NCI-H446 treated with DMSO at 0.1 percent for 48 hours (cell line): Measurements from ENCODE around the gene TBX4.

Experiments used
- DNase-seq: peaks from one replicate; lab custom pipeline; 2025; lab: John Stamatoyannopoulos, UW

Gene TBX4

DNA sequence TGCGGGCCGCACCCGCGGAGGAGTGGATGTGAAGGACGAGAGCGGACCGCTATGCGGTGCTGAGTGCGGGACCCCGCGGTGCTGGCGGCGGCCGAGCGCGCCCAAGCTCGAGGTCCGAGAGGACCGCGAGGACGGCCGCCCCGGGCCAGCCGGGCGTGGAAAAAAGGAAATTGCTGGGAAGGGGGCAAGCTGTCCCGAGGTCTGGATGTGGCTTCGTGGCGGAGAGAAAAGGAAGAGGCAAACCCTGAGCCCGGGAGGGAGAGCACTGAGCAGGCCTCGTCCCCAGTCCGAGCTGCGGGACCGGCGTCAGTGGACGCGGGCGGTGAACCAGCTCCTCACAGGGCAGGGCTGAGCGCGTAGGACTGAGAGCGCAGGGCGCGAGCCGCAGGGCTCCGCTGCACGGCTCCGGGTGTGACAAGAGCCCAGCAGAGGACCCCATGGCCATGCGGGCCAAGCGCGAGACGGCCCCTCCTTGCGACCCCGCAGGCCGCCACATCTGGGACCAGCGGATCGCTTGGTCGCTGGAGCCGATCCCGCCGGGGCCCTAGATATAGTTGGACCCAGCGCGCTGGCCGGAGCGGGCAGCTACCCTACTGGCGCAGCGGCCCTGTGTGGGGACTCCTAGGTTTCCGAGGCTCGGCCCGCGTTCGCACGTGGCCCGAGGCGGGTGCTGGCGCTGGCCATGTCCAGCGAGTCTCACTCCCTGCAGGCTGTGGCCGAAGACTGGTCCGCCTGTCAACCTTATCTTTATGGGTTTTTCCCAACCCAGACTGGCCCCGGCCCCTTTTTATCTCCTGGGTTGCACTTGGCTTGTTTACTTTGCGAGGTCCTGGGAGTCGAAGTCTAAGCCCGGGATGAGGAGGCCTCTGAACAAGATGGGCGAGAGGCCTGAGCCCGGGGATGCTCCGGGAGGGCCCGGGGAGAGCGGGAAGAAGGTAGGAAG is 2.4 kb downstream of the TBX4 start:
- DNase-seq = no peak

DNA sequence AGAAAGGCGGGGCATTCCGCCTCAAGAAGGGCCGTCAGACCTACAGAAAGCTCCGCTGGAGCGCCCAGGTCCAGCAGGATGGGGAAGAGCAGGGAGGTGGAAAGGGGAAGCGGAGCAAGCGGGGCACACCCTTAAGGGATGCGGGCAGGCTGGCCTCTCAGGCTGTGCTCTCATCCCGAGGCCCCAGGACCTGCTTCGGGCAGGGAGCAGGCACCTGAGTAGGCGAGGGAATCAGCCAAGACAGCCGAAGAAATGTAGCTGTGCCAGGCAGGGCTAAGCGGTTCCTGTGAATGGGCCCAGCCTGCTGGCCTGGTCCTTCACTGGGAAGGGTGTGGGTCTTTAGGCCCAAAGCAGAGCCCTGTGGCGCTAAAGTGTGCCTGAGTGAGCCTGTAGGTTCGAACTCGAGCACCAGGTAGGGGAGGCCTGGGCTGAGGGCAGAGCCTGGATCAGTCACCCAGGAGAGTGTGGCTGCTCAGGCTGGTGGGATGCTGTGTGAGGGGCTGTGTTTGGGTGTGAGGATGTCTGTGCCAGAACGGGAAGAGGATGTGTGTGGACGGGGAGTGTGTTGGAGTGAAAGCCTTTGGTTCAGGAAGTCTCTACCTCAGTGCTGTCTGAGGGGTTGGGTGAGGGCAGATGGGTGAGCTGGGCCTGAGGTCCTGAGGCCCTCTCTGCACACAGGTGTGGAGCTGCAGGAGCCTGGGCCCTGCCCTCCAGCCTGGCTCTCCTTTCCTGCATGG is 3.3 kb downstream of the TBX4 start:
- no peak for DNase-seq

DNA sequence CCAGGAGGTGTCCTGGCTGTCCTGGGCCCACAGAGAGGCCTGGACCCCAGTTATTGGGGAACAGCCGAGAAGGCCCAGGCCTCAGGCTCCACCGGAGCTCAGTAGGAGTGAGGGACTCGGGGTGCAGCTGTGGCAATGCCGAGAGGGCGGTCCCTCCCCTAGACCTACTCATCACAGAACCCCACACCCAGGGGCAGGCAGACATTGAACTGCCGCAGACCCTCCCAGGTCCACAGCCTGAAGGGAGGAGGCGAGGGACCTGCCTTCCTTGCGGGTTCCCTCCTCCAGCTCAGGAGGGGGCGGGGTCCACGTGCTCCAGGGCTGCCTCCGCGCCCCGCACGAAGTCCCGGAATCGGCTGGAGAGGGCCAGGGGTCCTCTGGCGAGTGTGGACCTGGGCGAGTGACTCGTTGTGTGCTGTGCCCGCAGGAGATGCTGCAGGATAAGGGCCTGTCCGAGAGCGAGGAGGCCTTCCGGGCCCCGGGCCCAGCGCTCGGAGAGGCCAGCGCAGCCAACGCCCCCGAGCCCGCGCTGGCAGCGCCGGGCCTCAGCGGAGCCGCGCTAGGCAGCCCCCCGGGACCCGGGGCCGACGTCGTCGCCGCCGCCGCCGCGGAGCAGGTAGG is 3.9 kb downstream of the TBX4 start:
- DNase-seq = no peak

DNA sequence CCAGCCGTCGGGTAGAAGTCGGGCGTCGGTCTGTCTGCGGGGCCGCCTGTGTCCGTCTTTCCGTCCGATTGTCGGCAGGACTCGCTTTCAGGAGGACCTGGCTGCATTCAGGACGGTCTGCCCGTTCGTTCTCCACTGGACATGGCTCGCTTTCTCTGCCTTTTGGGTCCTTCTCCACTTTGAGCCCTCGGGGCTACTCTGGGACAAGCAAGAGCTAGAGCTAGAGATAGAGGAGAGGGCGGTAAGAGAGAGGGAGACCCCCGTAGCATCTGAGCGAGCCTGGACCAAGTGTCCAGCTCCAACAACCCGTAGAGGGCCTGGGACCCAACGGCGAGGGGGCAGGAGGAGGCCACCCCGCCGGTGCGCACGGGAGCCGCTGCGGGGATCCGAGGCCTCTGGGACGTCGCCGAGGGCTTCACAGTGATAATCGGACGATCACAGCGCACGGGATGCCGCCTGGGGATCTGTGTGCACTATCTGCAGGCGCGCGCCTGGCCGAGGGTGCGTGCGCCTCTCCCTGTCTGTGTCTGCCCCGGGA is 4.5 kb downstream of the TBX4 start:
- DNase-seq = no peak

DNA sequence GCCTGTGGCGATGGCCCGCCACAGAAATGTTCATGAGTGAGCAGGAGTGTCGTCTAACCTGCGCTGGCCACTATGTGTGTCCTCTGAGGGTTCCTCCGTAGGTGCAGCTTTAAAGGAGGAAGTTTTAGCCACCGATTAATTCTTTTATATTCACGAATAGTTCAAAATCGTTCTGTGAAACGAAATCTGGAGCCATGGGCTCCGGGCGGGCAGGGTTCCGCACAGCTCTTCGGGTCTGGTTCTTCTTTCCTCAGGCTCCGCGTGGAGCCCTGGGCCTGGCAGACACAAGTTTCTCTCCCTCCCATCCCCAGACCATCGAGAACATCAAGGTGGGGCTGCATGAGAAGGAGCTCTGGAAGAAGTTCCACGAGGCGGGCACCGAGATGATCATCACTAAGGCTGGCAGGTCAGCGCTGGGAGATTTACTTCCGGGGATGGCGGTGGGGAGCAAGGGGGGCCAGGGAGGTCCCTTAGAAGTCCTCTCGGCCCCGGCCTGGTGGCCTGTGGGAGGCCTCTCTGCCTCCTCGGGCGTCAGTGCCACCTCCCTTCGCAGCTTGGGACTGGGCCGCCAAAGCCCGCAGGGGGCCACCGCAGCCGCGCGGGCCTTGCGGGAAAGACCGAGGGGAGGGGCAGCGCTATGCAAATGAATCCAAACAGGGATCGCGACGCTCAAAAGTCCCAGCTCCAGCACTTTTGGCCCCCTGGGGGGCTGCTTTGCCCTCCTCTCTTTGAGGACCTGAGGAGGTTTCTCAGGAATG is 5.2 kb downstream of the TBX4 start:
- DNase-seq = no peak

DNA sequence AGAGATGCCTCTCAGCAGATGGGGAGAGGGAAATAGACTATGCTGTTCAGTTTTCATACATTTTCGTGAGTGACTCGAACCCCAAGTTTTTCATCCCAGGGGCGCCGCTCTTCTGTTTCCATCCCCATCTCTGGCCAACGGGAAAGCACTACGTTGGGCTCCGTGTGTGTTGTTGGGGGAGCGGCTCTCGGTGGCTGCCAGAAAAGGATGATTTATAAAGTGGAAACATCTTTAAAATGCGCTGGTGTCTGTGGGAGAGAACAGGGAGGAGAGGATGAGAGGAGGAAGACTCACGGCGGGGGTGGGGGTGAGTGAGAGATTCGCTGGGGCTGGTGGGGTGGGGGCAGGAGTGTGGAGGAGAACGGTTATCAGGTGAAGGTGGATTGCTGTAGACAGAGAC is 5.8 kb downstream of the TBX4 start:
- no peak for DNase-seq

DNA sequence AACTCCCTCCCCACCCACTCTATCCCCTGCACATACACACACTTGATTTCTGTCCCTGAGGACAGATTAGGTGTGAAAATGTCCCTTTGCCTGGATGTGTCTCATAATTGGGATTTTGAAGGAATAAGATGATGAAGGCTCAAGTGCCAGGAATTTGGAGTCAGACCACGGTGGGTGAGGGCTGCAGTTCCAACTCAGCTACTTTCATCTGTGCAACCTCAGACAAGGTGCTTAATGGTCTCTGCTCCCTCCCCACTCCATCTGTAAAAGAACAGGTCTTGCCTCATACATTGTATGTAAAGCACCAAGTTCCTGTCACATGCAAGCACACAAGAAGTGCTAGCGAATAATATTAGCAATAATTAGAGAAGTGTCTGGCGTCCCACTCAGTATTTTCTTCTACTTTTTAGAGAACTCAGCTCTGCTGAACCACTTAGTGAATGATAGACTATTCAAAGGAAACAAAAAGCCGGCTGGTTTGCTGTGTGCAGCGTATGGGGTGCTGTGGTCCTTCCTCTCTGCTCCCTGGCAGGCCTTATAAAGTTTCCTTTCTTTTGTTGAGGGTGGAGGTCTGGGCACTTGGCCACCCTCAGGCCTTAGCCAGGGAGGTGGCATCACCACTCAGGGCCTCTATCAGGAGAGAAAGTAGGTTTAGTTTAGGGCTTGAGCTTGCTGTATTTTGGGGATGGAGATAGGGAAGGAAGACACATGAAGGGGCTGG is 6.4 kb downstream of the TBX4 start:
- DNase-seq = no peak

DNA sequence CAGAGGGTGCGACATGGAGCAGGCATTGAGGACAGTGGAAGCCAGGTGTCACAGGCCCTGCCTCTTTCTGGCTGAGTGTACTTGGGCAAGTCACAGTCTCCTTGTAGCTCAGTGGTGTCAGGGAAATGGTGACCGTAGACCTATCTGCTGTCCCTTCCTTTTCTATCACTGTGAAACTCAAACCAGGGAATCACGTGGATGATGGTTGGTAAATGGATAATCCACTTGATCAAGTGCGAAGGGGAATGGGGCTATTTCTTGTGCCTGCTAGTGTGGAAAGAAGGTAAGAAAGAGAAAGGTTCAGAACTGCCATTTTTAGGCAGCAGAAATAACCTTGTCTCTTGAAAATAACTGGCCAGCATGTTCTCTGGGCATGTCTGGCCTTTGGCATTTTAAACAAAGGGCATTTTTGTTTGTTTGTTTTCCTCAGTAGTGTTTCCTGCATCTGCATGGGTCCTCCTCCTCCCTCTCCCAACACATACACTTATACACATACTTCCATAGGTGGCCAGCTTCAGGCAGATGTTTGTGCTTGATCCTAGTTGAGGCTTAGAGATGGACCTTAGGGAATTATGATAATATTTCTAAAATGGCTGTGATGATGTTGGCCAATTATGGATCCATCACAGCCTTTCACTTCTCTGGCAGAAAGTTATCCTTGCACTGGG is 7.1 kb downstream of the TBX4 start:
- no peak for DNase-seq

DNA sequence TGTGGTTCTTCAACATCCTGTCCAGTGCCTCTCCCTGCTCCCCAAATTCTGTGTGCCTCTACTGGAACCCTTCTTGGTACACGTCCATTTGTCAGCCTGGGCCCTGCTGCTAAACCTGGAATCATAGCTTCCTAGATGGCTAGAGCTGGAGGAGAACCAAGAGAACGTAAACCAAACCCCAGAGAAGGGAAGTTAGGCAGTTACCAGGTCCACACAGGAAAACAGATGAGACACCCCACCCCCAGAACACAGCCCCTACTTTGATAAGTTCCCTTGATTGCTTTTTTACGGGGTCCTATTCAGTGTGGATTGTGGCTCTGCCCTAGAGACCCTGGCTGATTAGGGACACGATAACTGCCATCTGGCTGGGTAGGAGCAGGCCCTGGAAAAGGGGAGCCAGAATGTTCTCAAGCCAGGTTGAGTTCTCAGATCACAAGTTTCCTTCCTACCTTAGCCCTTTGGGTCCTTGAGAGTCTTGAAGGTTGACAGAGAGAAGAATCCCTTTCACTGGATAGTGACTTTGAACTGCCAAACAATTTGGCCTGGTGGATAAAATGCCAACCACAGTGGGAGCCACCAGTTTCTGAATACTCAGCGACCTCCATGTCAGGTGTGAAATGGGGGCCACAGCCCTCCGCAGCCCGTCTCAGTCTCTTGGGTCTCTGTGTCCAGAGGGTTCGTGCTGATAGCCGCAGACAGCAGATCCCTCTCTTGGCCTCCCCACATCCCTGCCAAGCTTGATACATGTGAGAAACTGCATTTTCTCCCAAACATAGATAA is 7.9 kb downstream of the TBX4 start:
- DNase-seq = no peak

DNA sequence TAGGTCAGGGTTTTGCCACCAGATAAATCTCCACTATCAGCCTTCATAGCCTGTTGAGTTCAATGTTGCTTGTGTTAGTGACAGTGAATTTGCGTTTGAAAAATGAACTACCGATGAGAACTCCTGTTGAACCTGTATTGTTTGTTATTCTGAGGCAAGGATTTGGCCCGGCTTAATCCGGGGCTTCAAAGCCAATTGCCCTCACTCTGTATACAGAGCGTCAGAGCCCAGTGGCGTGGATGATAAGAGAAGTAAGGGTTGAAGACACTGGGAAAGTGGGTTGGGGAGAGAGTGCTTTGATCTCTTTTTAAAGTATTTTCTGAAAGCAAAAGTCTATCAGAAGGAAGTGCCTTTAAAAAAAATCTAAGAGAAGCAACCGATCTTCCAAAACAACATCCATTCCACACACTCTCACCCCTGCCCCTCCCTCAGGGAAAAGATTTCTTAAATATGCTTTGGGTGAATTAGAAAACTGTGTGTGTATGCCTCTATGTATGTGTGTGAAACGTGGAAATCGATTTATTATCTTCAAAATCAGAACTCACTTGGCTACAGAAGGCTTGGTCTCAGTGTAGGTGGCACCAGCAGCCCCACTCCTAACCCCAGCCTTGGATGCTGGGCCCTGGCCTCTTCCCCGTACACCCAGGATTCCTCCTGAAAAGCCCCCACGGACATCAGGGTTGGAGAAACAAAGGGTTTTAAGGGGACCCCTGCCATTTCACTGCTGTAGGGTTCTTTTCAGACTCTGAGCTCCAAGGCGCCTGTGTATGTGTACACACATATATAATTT is 8.8 kb downstream of the TBX4 start:
- no peak for DNase-seq

DNA sequence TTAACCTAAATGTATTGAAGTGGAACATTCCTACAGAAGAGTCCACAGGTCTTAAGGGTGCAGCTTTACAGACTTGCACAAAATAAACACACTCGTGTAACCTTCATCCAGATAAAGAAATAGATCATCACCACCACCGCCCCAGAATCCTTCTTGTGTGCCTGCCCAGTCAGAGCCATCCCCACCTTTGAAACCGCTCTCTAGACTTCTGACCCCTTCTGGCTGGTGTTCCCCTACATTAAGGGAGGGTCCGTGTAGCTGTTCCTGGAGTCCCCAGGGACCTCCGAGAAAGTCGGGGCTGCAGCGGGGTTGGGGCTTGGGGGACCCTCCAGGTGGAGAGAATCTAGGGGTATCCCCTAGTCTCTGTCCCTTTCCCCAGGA is 9.4 kb downstream of the TBX4 start:
- DNase-seq = no peak

DNA sequence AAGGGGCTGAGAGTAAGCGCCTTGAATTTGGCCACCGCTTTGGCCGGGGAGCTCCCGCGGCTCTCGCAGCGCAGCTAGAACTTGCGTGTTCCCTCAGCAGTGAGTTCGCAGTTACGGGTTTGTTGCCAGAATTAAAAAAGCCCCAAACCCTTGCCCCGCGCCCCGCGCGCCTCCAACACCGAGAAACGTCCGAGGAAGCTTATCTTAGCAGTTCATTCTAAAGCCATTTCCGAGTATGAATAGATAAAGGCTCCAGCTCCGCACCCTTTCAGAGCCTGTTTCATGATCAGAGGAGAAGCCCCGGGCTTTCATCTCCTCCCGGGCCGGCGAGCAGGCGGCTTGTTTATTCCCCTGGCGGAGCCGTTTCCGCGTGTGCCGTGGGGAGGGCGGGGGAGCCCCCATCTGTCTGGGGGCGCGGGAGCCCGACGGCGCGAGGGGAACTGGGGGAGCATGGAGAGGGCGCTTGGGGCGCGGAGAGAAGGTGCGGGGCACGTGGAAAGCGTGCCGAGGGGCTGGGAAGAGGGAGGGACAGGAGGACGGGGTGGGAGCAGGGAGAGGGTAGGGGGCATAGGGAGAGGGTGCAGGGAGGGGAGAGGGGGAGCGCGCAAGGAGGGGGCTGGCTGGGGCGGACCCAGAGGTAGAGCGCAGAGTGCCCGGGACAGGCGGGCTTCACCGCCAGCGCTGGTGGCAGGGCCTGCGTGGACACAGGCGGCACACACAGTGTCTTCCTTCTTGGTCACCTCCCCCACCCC is 9.9 kb downstream of the TBX4 start:
- DNase-seq = no peak

DNA sequence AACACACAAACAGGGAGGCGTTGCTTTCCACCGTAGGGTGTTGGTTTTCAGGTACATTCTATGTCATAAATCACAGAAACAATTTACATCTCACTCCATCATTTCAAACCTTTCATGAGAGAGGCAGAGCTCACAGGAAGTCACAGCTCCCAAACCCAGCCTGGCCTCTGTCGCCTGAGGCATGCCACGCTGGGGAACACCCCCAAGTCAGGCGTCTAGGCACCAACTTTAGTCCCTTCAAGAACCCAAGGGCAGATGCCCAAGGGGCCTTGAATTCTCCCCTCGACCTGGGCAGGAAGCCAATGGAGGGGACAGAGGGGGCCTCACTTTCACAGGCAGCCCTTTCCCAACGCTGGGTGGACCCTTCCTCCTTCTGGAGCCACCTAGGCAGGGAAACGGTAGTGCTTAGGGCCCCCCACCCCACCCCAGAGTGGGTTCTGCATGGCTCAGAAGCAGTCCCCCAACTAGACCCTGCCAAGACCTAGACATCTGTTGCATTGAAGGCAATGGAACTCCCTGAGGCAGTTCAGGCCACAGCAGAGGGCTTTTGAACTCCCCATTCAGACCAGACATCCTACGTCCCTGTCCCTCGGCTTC is 10.6 kb downstream of the TBX4 start:
- no peak for DNase-seq

DNA sequence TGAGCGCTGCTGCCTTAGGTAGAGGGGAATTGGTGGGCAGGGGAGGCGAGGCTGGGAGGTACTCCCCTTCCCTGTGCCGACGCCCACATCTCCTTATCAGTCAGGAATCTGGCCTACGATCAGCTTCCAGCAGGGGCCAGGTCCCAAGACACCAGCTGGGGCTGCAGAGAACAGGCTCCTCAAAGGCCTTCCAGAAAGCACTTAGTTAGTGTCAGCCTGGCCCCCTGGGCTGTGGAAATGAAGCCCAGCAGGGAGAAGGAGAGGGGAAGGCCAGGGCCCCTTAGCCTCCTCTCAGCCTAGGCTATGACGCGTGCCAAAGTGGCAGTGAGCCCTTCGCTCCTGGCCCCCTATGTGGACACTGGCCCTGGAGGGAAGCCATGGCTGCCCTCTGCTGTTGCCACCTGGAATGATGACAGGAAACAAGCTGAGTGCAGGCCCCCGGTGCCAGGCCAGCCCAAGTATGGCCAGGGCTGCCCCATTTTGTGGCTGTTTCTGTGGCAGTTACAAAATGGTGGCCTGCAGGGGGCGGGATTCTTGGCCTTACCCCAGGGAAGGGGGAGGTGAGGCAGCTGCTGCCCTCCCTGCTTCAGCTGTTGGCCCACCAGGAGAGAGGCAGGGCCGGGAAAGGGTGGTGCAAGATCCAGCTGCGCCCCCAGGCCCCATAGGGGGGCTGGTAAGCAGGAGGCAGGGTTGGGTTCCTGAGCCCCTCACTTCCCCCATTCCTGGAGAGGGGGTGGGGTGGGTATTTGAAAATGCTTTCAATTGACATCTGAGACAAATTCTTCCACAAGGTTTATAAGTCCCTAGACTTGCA is 11.3 kb downstream of the TBX4 start:
- DNase-seq = no peak

DNA sequence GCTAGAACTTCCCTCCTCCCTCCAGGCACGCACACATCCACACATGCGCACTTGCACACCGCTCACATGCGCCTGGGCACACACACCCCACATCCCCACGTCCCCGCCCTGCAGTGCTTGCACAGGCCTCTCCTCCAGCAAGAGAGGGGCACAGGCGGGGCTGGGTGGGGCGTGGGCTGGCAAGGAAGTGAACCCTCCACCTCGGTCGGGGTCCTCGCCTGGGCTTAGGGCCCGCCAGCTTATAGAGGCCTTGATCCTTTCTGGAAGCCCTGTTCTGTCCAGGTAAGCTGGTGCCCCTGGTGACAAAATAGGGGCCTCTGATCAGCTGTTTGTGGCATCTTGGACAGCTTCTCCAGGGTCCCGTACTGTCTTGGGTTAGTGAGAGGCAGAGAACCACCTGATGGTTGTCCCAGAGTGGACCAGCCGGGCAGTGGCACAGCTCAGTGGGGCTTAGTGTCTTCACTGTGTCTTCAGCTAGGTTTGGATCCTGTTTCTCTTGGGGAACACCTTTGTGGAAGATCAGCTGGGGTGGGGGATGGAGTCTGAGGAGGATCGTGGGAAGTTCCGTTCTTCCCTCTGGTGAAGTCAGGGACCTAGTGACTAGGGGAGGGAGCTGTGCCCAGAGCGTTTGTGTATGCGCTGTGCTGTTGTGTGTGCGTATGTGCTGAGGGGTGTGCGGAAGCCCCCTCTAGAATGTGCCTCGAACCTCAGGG is 12.1 kb downstream of the TBX4 start:
- DNase-seq = no peak

DNA sequence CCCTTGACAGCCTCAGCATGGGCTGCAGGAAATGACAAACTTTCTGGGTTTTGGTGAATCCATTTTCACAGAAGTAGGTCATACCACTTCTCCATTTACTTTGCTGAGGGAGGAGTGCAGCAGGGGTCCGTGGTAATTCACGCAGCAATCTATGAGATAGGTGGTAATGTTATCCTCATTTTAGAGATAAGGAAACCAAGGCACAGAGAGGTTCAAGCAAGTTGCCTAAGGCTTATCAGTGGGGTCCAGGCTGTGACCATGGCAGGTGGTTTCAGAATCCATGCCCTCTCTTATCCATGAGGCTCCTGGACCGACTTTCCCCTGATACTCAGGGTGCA is 12.6 kb downstream of the TBX4 start:
- DNase-seq = no peak
